Retina (tissue), 1 donor: Measurements from ENCODE around the gene EOMES.
A peak's percentile ranks its signal among the peaks of the same experiment; 100 is the strongest.
"Not testable (repeated sequence)": the region's sequence is repeated elsewhere in the genome, so short reads cannot be mapped to it uniquely, and the experiment has no call there.

Experiments
- DNase-seq: peaks from one replicate; pipeline ENCODE4 v3.0.0-alpha.2; 2016

The EOMES gene

GRCh38 chr3:27721717-27722564 is at the start of gene EOMES:
Gene EOMES (minus strand): TSS chr3:27722323. CDS start chr3:27722294, 29 bp downstream.
- DNase-seq: peak; percentile 87

- not testable (repeated sequence) for DNase-seq
These were observed 48.3 kb upstream of the EOMES start for GRCh38 chr3:27770384-27770783.

- DNase-seq: no peak
These were observed 44.9 kb upstream of the EOMES start for GRCh38 chr3:27767000-27767399.

GRCh38 chr3:27758083-27758482 is 36.0 kb upstream of the EOMES start:
- no peak for DNase-seq

- DNase-seq: no peak
These were observed 34.8 kb upstream of the EOMES start for GRCh38 chr3:27756877-27757276.

GRCh38 chr3:27752926-27753325 is 30.8 kb upstream of the EOMES start:
- DNase-seq: no peak

GRCh38 chr3:27749643-27750042 is 27.5 kb upstream of the EOMES start:
- no peak for DNase-seq

GRCh38 chr3:27746838-27747237 is 24.7 kb upstream of the EOMES start:
- DNase-seq: no peak

- DNase-seq: no peak
These were observed 18.7 kb upstream of the EOMES start for GRCh38 chr3:27740854-27741253.

GRCh38 chr3:27737091-27737490 is 15.0 kb upstream of the EOMES start:
- DNase-seq: no peak

- peak; percentile 62 for DNase-seq
These were observed 8.9 kb upstream of the EOMES start for GRCh38 chr3:27730774-27731659.

- peak; percentile 73 for DNase-seq
These were observed 7.9 kb upstream of the EOMES start for GRCh38 chr3:27729748-27730611.

- DNase-seq: peak; percentile 44
These were observed 7.2 kb upstream of the EOMES start for GRCh38 chr3:27729325-27729724.

- DNase-seq: peak; percentile 75
These were observed 6.3 kb upstream of the EOMES start for GRCh38 chr3:27728195-27729087.

GRCh38 chr3:27726240-27726639 is 4.1 kb upstream of the EOMES start:
- DNase-seq: peak; percentile 11

GRCh38 chr3:27724459-27725197 is 2.5 kb upstream of the EOMES start:
- peak; percentile 84 for DNase-seq

- peak; percentile 79 for DNase-seq
These were observed 1.8 kb upstream of the EOMES start for GRCh38 chr3:27723815-27724458.

GRCh38 chr3:27723456-27723814 is 1.3 kb upstream of the EOMES start:
- DNase-seq: peak; percentile 69

GRCh38 chr3:27723001-27723445 is 900 bp upstream of the EOMES start:
- DNase-seq: peak; percentile 73
